DOHH2 (cell line): ENCODE data around the gene SEH1L.

Experiments used
- H3F3A ChIP-seq: fragments of 200-600 bp; sonication (generic), shearing (Covaris generic); 2 replicates; pipeline ENCODE4 v1.6.0; 2016; ENCODE audit warnings: antibody characterized with exemption, mild to moderate bottlenecking; ENCODE audit not compliant: control insufficient read depth, insufficient read depth
- H3K27ac ChIP-seq: fragments of 200-600 bp; sonication (generic); 2 replicates; pipeline ENCODE4 v1.5.1; 2014; ENCODE audit warnings: low read depth, mild to moderate bottlenecking, low read length, moderate library complexity
- H3K27me3 ChIP-seq: fragments of 200-600 bp; sonication (generic); 2 replicates; pipeline ENCODE4 v1.6.1; 2014; ENCODE audit warnings: mild to moderate bottlenecking, low read length, mixed read lengths; ENCODE audit not compliant: control insufficient read depth
- H3K36me3 ChIP-seq: fragments of 200-600 bp; sonication (generic); 2 replicates; pipeline ENCODE4 v1.6.1; 2014; ENCODE audit warnings: mild to moderate bottlenecking, low read length, moderate library complexity, mixed read lengths; ENCODE audit not compliant: control insufficient read depth
- H3K4me1 ChIP-seq: fragments of 200-600 bp; sonication (generic); 2 replicates; pipeline ENCODE4 v1.6.1; 2014; ENCODE audit warnings: mild to moderate bottlenecking, low read length, mixed read lengths; ENCODE audit not compliant: control insufficient read depth
- H3K4me2 ChIP-seq: fragments of 200-600 bp; sonication (generic); 2 replicates; pipeline ENCODE4 v1.6.0; 2014; ENCODE audit warnings: mild to moderate bottlenecking, low read length, moderate library complexity
- H3K4me3 ChIP-seq: fragments of 200-600 bp; sonication (generic); 2 replicates; pipeline ENCODE4 v1.5.1; 2014; ENCODE audit warnings: mild to moderate bottlenecking, low read length, mixed read lengths
- H3K79me2 ChIP-seq: fragments of 200-600 bp; sonication (generic); 2 replicates; pipeline ENCODE4 v1.6.1; 2014; ENCODE audit warnings: mild to moderate bottlenecking, low read length, mixed read lengths; ENCODE audit not compliant: control insufficient read depth
- H3K9me2 ChIP-seq: fragments of 200-600 bp; sonication (generic); replicated peaks from 2 replicates; pipeline ENCODE4 v1.6.1; 2014; ENCODE audit warnings: mild to moderate bottlenecking, low read length, mixed read lengths; ENCODE audit not compliant: control insufficient read depth
- H3K9me3 ChIP-seq: fragments of 200-600 bp; sonication (generic); 2 replicates; pipeline ENCODE4 v1.6.1; 2014; ENCODE audit warnings: antibody characterized with exemption, low read length, mixed read lengths; ENCODE audit not compliant: control insufficient read depth, insufficient read depth
- H4K20me1 ChIP-seq: fragments of 200-600 bp; sonication (generic); 2 replicates; pipeline ENCODE4 v1.6.0; 2014; ENCODE audit warnings: low read depth, mild to moderate bottlenecking, antibody characterized with exemption, low read length, moderate library complexity; ENCODE audit not compliant: control insufficient read depth, insufficient read depth
- EZH2phosphoT487 ChIP-seq: fragments of 200-600 bp; sonication (generic); IDR thresholded peaks from 2 replicates; pipeline ENCODE4 v1.6.1; 2017; ENCODE audit warnings: borderline replicate concordance, mild to moderate bottlenecking, antibody characterized with exemption, low read length, moderate library complexity, mixed read lengths
- TF ChIP-seq, protein P1 (sequence below): fragments of 200-600 bp; sonication (generic); IDR thresholded peaks from one replicate; pipeline ENCODE4 v1.5.1; 2014; ENCODE audit warnings: antibody characterized with exemption, mild to moderate bottlenecking, low read depth, low read length; ENCODE audit not compliant: poor library complexity, severe bottlenecking

Gene SEH1L

DNA sequence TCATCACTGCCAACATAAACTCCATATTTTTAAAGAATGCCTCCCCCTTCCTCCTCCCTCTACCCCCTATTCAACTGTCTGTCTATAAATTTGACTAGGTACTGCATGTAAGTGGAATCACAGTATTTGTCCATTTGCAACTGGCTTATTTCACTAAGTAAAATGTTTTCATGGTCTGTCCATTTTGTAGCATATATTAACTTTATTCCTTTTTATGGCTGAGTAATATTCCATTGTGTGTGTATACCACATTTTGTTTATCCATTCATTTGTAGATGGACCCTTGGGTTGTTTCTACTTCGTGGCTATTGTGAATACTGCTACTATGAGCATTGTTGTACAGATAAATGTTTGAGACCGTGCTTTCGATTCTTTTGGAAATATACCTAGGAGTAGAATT lies 10.7 kb downstream of the SEH1L start:
- 0 out of 2 replicates have a peak, but pooled peaks cover 3% of the 10 kb centered on the region for H3F3A ChIP-seq
- TF ChIP-seq, protein P1, sequence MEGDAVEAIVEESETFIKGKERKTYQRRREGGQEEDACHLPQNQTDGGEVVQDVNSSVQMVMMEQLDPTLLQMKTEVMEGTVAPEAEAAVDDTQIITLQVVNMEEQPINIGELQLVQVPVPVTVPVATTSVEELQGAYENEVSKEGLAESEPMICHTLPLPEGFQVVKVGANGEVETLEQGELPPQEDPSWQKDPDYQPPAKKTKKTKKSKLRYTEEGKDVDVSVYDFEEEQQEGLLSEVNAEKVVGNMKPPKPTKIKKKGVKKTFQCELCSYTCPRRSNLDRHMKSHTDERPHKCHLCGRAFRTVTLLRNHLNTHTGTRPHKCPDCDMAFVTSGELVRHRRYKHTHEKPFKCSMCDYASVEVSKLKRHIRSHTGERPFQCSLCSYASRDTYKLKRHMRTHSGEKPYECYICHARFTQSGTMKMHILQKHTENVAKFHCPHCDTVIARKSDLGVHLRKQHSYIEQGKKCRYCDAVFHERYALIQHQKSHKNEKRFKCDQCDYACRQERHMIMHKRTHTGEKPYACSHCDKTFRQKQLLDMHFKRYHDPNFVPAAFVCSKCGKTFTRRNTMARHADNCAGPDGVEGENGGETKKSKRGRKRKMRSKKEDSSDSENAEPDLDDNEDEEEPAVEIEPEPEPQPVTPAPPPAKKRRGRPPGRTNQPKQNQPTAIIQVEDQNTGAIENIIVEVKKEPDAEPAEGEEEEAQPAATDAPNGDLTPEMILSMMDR: no peak
- TF ChIP-seq EZH2phosphoT487: no peak
- H4K20me1 ChIP-seq: 0 out of 2 replicates have a peak, but pooled peaks cover 4% of the 10 kb centered on the region
- H3K4me2 ChIP-seq: no peak overlapping the region
- peaks cover 75% of the 10 kb centered on the region for H3K79me2 ChIP-seq
- no peaks in the 10 kb centered on the region for H3K9me2 ChIP-seq
- H3K27me3 ChIP-seq: no peaks in the 10 kb centered on the region
- no peak overlapping the region for H3K27ac ChIP-seq
- H3K9me3 ChIP-seq: no peaks in the 10 kb centered on the region
- no peaks in the 10 kb centered on the region for H3K4me1 ChIP-seq
- H3K36me3 ChIP-seq: peaks cover 79% of the 10 kb centered on the region
- H3K4me3 ChIP-seq: no peak overlapping the region

DNA sequence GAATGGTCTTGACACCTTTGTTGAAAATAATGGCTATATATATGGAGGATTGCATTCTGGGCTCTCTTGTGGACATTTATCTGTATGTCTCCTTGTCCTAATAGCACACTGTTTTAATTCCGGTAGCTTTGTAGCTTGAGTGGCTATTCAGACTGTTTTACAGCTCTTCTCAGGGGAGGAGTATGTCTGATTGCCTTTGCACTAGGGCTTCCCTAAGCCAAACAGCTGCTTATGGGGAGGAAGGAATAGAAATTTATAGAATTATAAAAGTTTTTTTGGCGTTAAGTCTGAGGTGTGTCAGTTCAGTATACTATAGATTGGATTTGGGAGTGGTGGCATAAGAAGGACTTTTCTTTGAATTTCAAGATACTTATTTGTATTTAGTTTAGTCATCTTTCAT lies 12.6 kb downstream of the SEH1L start:
- H3K36me3 ChIP-seq: peaks cover 74% of the 10 kb centered on the region

DNA sequence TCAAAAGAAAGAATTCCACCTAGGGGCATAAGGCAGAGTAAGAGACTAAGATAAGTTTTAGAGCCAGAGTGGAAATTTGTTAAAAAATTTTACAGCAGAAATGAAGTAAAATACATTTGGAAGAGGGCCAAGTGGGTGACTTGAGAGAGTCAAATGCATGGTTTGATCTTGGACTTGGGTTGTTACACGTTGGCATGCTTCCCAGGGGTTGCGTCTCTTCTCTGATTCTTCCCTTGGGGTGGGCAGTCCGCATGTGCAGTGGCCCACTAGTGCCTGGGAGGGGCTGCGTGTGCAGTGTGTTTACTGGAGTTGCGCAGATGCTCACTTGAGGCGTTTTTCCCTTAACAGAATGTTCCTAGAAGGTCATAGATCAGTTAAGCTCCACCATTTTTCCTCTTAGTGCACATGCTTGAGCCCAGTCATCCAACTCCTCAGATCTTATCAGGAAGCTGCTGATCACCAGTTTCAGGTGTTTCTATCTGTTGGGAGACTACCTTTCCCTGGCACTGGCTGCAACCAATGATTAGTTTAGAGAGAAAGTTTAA lies 13.1 kb downstream of the SEH1L start:
- Histone ChIP-seq H3K27me3 (no peaks in the 10 kb centered on the region), H3K79me2 (peaks cover 62% of the 10 kb centered on the region), H3F3A (peaks cover 6% of the 10 kb centered on the region; the same call in 1 of the 2 replicates), H3K27ac (no peak overlapping the region), H3K36me3 (peaks cover 75% of the 10 kb centered on the region), H3K4me1 (no peaks in the 10 kb centered on the region), H3K9me2 (no peaks in the 10 kb centered on the region), H4K20me1 (0 out of 2 replicates have a peak, but pooled peaks cover 4% of the 10 kb centered on the region), H3K4me2 (no peak overlapping the region), H3K9me3 (no peaks in the 10 kb centered on the region), H3K4me3 (no peak overlapping the region)
- TF ChIP-seq, protein P1: no peak
- TF ChIP-seq EZH2phosphoT487: no peak

More for the DNA sequence above, 12.6 kb downstream of the SEH1L start:
- H3K4me3 ChIP-seq: no peak overlapping the region
- no peak for TF ChIP-seq EZH2phosphoT487
- TF ChIP-seq, protein P1: no peak
- peaks cover 5% of the 10 kb centered on the region; the same call in 1 of the 2 replicates for H3F3A ChIP-seq
- H3K27me3 ChIP-seq: no peaks in the 10 kb centered on the region
- no peak overlapping the region for H3K4me2 ChIP-seq
- H3K79me2 ChIP-seq: peaks cover 63% of the 10 kb centered on the region
- no peaks in the 10 kb centered on the region for H3K4me1 ChIP-seq
- 0 out of 2 replicates have a peak, but pooled peaks cover 4% of the 10 kb centered on the region for H4K20me1 ChIP-seq
- H3K9me2 ChIP-seq: no peaks in the 10 kb centered on the region
- no peak overlapping the region for H3K27ac ChIP-seq
- H3K9me3 ChIP-seq: no peaks in the 10 kb centered on the region
